ENCODE measurements around the gene CD2AP. TPM values are rescaled to one million over a fixed set of nuclear protein-coding genes. Genes with fewer than 3 reads are reported as not detected.

The CD2AP gene
- total and polyA plus RNA-seq, 2 of the 8 experiments (the other 6 are each of a cell fraction or from before 2014, with no cell fraction given) = 8.6 to 75.6 TPM

GRCh38 chr6:47490676-47491075 is 13.1 kb downstream of the CD2AP start:
- Histone ChIP-seq H3K9me3 (ENCODE audit: insufficient read depth in 2 of 2, low read depth in 1 of 2, low read length in 1 of 2) (no peaks in the 10 kb centered on the region), H2BK5ac (ENCODE audit: low read depth, low read length) (no peak overlapping the region), H2BK12ac (ENCODE audit: low read depth, low read length) (no peak overlapping the region), H2BK20ac (ENCODE audit: low read length) (no peak overlapping the region), H3K23ac (ENCODE audit: insufficient read length) (no peak overlapping the region), H4K5ac (ENCODE audit: insufficient read length, low read depth, low read length) (no peak overlapping the region), H3K36me3 (ENCODE audit: control insufficient read depth in 2 of 4, insufficient read depth in 4 of 4, low read length in 3 of 4) (no peaks in the 10 kb centered on the region), H3K4ac (replicated peaks; ENCODE audit: insufficient read length, low read depth, low read length) (no peak overlapping the region), H2BK15ac (ENCODE audit: low read length) (no peak overlapping the region), H3K9ac (replicated peaks in 1 of 4; ENCODE audit: extremely low read depth in 1 of 4, low read depth in 3 of 4, low read length in 3 of 4) (no peak overlapping the region), H3K23me2 (ENCODE audit: low read depth, low read length) (no peaks in the 10 kb centered on the region), H3K4me1 (replicated peaks in 1 of 4; ENCODE audit: control insufficient read depth in 3 of 4, insufficient read depth in 4 of 4, low read length in 3 of 4) (peaks cover 2 to 7% (median 4%) of the 10 kb centered on the region in 4 experiments; a peak in 5 of 7 replicates), H3K79me2 (ENCODE audit: control insufficient read depth in 1 of 2, insufficient read depth in 2 of 2, low read length in 2 of 2) (peaks cover 37 to 99% of the 10 kb centered on the region in 2 experiments), H3K79me1 (ENCODE audit: low read depth, low read length) (peaks cover 2% of the 10 kb centered on the region; the same call in 1 of the 2 replicates), H2AK5ac (ENCODE audit: low read depth, low read length) (no peak overlapping the region), H3K27ac (ENCODE audit: low read depth, low read length) (no peak overlapping the region), H3K56ac (replicated peaks; ENCODE audit: insufficient read length, low read depth, low read length) (no peak overlapping the region), H3K14ac (ENCODE audit: insufficient read length) (no peak overlapping the region), H2BK120ac (replicated peaks; ENCODE audit: low read depth, low read length) (no peak overlapping the region), H3K4me3 (ENCODE audit: extremely low read depth in 1 of 4, insufficient read depth in 2 of 4, low read depth in 3 of 4, low read length in 4 of 4) (no peak overlapping the region), H4K20me1 (replicated peaks in 1 of 2; ENCODE audit: control insufficient read depth in 1 of 2, insufficient read depth in 2 of 2, low read length in 2 of 2) (peaks cover 8 to 15% of the 10 kb centered on the region in 2 experiments), H4K91ac (replicated peaks; ENCODE audit: insufficient read length, low read length) (no peak overlapping the region), H4K8ac (ENCODE audit: extremely low read depth, insufficient read depth, low read length) (no peak overlapping the region), H3K18ac (ENCODE audit: extremely low read depth, low read length) (no peak overlapping the region), H3K27me3 (replicated peaks in 1 of 4; ENCODE audit: control insufficient read depth in 3 of 4, extremely low read depth in 1 of 4, insufficient read depth in 3 of 4, low read length in 3 of 4) (no peaks in the 10 kb centered on the region), H2AFZ (ENCODE audit: low read length) (no peak overlapping the region), H3K4me2 (ENCODE audit: insufficient read depth in 1 of 2, low read depth in 2 of 2, low read length in 2 of 2) (no peak overlapping the region; a peak in 1 of 4 replicates)
- TF ChIP-seq CREB1 (IDR thresholded peaks at IDR 0.05) (no peak), ATF3 (IDR thresholded peaks at IDR 0.05; ENCODE audit: insufficient read depth, low read depth, low read length) (no peak), POLR2A (IDR thresholded peaks at IDR 0.05; ENCODE audit: control extremely low read depth in 1 of 2, low read depth in 2 of 2, low read length in 2 of 2) (no peak), POU5F1 (IDR thresholded peaks at IDR 0.05; ENCODE audit: low read depth, low read length) (no peak), MAX (IDR thresholded peaks at IDR 0.05) (no peak), CBX8 (IDR thresholded peaks at IDR 0.05; ENCODE audit: borderline replicate concordance, low read depth, low read length) (no peak), TEAD4 (IDR thresholded peaks at IDR 0.05; ENCODE audit: low read depth, low read length) (no peak), CEBPB (IDR thresholded peaks at IDR 0.05; ENCODE audit: low read depth, low read length) (no peak), GABPA (IDR thresholded peaks at IDR 0.05; ENCODE audit: borderline replicate concordance, insufficient read depth, low read length) (no peak), JUND (IDR thresholded peaks at IDR 0.05; ENCODE audit: low read length) (no peak), TBP (IDR thresholded peaks at IDR 0.05; ENCODE audit: low read depth, low read length) (no peak), HDAC2 (IDR thresholded peaks at IDR 0.05; ENCODE audit: borderline replicate concordance in 1 of 2, low read depth in 2 of 2, low read length in 2 of 2) (no peak), TAF7 (optimal IDR thresholded peaks at IDR 0.05; ENCODE audit: borderline replicate concordance, low read depth, low read length) (no peak)
- POLR2A ChIA-PET (ENCODE audit: partially characterized antibody) = interaction anchor here (1.0 to 1.1 kb wide), 2 partner anchors 11 to 13 kb away, joined by 3 to 4 read pairs; partner anchors contain the start of gene CD2AP
- 92% methylated on average over 1 of the region's 1 CpG; no CpG with 5 or more reads in 1 of the 2 experiments for WGBS, 2 experiments (ENCODE audit: extremely low coverage in 1 of 2, insufficient coverage in 1 of 2, insufficient read length in 1 of 2, insufficient replicate concordance in 2 of 2, low coverage in 1 of 2, low lambda C conversion rate in 2 of 2, missing lambda C conversion rate in 1 of 2)
- CTCF ChIA-PET (ENCODE audit: partially characterized antibody) = no interaction called here
- FAIRE-seq (no peak), DNase-seq (ENCODE audit: low read depth in 1 of 2, low spot score in 2 of 2) (no peak)
